PC-3 (cell line): ENCODE data around the gene PTCD1. TPM values are rescaled to one million over a fixed set of nuclear protein-coding genes. Genes with fewer than 3 reads are reported as not detected.
"Not testable (repeated sequence)": the region's sequence is repeated elsewhere in the genome, so short reads cannot be mapped to it uniquely, and the experiment has no call there.

ENCODE experiments used
- ATAC-seq: fragments of 200-7000 bp; cut with Tn5 transposase; 2 replicates; pipeline ENCODE4 v1.9.1; 2020; ENCODE audit warnings: mild to moderate bottlenecking, moderate library complexity
- BruUV-seq: library from RNA; stranded (reverse); fragments of 400-500 nt; replicated peaks from 2 replicates; lab custom pipeline; 2021; lab: Mats Ljungman, UMichigan
- CTCF ChIA-PET: fragments of 300-600 bp; sonication (Branson Sonifier 250); formaldehyde crosslinking; loops from one replicate; lab custom pipeline; 2022; ENCODE audit warnings: antibody characterized with exemption; lab: Charles Lee
- POLR2A ChIA-PET: fragments of 300-600 bp; sonication (Branson Sonifier 250); formaldehyde crosslinking; loops from one replicate; lab custom pipeline; 2022; ENCODE audit warnings: antibody characterized with exemption; ENCODE audit not compliant: unreplicated experiment; lab: Charles Lee
- DNase-seq: peaks from one replicate; pipeline ENCODE4 v3.0.0-alpha.2; 2015
- H2AFZ ChIP-seq: fragments of 300-600 bp; sonication (generic); 2 replicates; pipeline ENCODE4 v1.6.0; 2016; ENCODE audit warnings: antibody characterized with exemption, low read length
- H3F3A ChIP-seq: fragments of 300-600 bp; sonication (generic); one replicate; pipeline ENCODE4 v1.6.0; 2017; ENCODE audit warnings: antibody characterized with exemption, low read length, control low read depth, mild to moderate bottlenecking; ENCODE audit not compliant: unreplicated experiment
- H3K27ac ChIP-seq: fragments of 300-600 bp; sonication (generic); 2 replicates; pipeline ENCODE4 v1.5.1; 2016; ENCODE audit warnings: mild to moderate bottlenecking, low read length
- H3K27me3 ChIP-seq: fragments of 300-600 bp; sonication (generic); 2 replicates; pipeline ENCODE4 v1.6.1; 2016; ENCODE audit warnings: low read length, mixed read lengths
- H3K36me3 ChIP-seq: fragments of 300-600 bp; sonication (generic); 2 replicates; pipeline ENCODE4 v1.6.1; 2016; ENCODE audit warnings: low read depth, mixed run types, low read length, mixed read lengths
- H3K4me1 ChIP-seq: fragments of 300-600 bp; sonication (generic); 2 replicates; pipeline ENCODE4 v1.5.1; 2016; ENCODE audit warnings: low read length; ENCODE audit not compliant: insufficient read depth
- H3K4me2 ChIP-seq: fragments of 300-600 bp; sonication (generic); 2 replicates; pipeline ENCODE4 v1.6.0; 2016; ENCODE audit warnings: low read length
- H3K4me3 ChIP-seq: fragments of 300-600 bp; sonication (generic); 2 replicates; pipeline ENCODE4 v1.5.1; 2016; ENCODE audit warnings: mild to moderate bottlenecking, low read length, mixed read lengths
- H3K79me2 ChIP-seq: fragments of 300-600 bp; sonication (generic); 2 replicates; pipeline ENCODE4 v1.6.1; 2017; ENCODE audit warnings: low read length, mixed read lengths
- H3K9ac ChIP-seq: fragments of 300-600 bp; sonication (generic); 2 replicates; pipeline ENCODE4 v1.6.0; 2016; ENCODE audit warnings: mild to moderate bottlenecking, low read length
- H3K9me2 ChIP-seq: fragments of 300-600 bp; sonication (generic); replicated peaks from 2 replicates; pipeline ENCODE4 v1.6.1; 2016; ENCODE audit warnings: mixed run types, low read length, mixed read lengths
- H3K9me3 ChIP-seq: fragments of 300-600 bp; sonication (generic); 2 replicates; pipeline ENCODE4 v1.6.1; 2016; ENCODE audit warnings: low read length, mixed read lengths
- H4K20me1 ChIP-seq: fragments of 300-600 bp; sonication (generic); 2 replicates; pipeline ENCODE4 v1.6.1; 2016; ENCODE audit warnings: low read length, mixed read lengths
- CTCF ChIP-seq: fragments of 300-600 bp; sonication (generic); conservative IDR thresholded peaks from 2 replicates; pipeline ENCODE4 v1.5.1; 2017; ENCODE audit warnings: antibody characterized with exemption, low read depth, mild to moderate bottlenecking, low read length
- EZH2 ChIP-seq: fragments of 300-600 bp; sonication (generic); IDR thresholded peaks from one replicate; pipeline ENCODE4 v1.6.1; 2017; ENCODE audit warnings: antibody characterized with exemption, mild to moderate bottlenecking, low read length; ENCODE audit not compliant: unreplicated experiment
- EZH2phosphoT487 ChIP-seq: fragments of 300-600 bp; sonication (generic); IDR thresholded peaks from 2 replicates; pipeline ENCODE4 v1.6.1; 2018; ENCODE audit warnings: mild to moderate bottlenecking, antibody characterized with exemption, low read length, borderline replicate concordance
- intact Hi-C: fragments of 100-400 bp; cut with micrococcal nuclease; formaldehyde crosslinking; loops from 2 replicates; pipeline ENCODE4 v1.9.0; 2023
- total RNA-seq: library from RNA; depleted of rRNA; stranded (reverse); fragments of >200 nt; gene quantifications from 2 replicates; pipeline ENCODE4 v1.2.3, GENCODE V29; 2014

Gene PTCD1
- total RNA-seq, 1 experiment from 2014 or later = 10.4 TPM

DNA sequence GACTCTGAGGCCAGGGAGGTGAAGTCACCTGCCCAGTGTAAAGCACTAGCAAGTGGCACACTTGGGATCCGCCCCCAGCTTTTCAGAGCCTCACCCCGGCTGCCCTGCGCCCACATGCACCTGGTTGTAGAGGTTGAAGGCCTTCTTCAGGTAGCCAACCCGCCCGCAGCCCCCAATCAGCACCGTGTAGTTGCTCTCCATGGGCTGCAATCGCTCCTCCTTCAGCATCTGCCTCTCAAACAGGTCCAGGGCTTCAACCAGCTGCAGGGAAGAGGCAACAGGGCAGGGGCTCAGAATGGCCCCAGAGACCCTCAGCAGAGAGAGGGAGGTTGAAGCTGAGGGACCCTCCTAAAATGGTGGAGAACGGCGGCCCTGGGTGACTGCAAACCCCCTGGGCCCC is 5.4 kb downstream of the PTCD1 start:
- H3K9me3 ChIP-seq = no peaks in the 10 kb centered on the region
- H3K4me1 ChIP-seq = peaks cover 6% of the 10 kb centered on the region
- no peak overlapping the region for H3K4me3 ChIP-seq
- intact Hi-C loops = no loop called here
- TF ChIP-seq EZH2phosphoT487 (no peak), EZH2 (no peak), CTCF (no peak)
- H2AFZ ChIP-seq = no peak overlapping the region
- no peak overlapping the region for H3K9ac ChIP-seq
- peaks cover 18% of the 10 kb centered on the region for H3K79me2 ChIP-seq
- H3K27me3 ChIP-seq = no peaks in the 10 kb centered on the region
- peaks cover 4% of the 10 kb centered on the region for H3K36me3 ChIP-seq
- H3K4me2 ChIP-seq = no peak overlapping the region
- ChIA-PET CTCF (no interaction called here), POLR2A (interaction anchor here (0.6 kb wide), 1 partner anchor 39 kb away, joined by 19 read pairs; no protein-coding TSS in a partner anchor)
- ATAC-seq = no peak
- H3K27ac ChIP-seq = no peak overlapping the region
- no peaks in the 10 kb centered on the region for H3K9me2 ChIP-seq
- no peaks in the 10 kb centered on the region for H3F3A ChIP-seq
- BruUV-seq = no TSS peak
- no peak for DNase-seq
- no peaks in the 10 kb centered on the region for H4K20me1 ChIP-seq

DNA sequence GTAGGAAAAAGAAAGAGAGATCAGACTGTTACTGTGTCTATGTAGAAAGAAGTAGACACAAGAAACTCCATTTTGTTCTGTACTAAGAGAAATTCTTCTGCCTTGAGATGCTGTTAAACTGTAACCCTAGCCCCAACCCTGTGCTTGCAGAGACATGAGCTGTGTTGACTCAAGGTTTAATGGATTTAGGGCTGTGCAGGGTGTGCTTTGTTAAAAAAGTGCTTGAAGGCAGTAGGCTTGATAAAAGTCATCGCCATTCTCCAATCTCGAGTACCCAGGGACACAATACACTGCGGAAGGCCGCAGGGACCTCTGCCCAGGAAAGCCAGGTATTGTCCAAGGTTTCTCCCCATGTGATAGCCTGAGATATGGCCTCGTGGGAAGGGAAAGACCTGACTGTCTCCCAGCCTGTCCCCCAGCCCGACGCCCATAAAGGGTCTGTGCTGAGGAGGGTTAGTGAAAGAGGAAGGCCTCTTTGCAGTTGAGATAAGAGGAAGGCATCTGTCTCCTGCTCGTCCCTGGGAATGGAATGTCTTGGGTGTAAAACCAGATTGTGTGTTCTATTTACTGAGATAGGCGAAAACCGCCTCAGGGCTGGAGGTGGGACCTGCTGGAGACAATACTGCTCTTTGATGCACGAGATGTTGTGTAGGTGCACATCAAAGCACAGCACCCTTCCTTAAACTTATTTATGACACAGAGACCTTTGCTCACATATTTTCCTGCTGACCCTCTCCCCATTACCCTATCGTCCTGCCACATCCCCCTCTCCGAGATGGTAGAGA is 6.7 kb downstream of the PTCD1 start:
- H3K9me2 ChIP-seq, H4K20me1 ChIP-seq, H3K4me2 ChIP-seq, H3K27ac ChIP-seq, H3K36me3 ChIP-seq, H3K79me2 ChIP-seq, CTCF ChIA-PET, H3K27me3 ChIP-seq, ATAC-seq, H3K9ac ChIP-seq, H3K4me3 ChIP-seq, H3K9me3 ChIP-seq, H3F3A ChIP-seq, H2AFZ ChIP-seq, H3K4me1 ChIP-seq, DNase-seq, intact Hi-C loops, BruUV-seq, POLR2A ChIA-PET: not testable (repeated sequence)

DNA sequence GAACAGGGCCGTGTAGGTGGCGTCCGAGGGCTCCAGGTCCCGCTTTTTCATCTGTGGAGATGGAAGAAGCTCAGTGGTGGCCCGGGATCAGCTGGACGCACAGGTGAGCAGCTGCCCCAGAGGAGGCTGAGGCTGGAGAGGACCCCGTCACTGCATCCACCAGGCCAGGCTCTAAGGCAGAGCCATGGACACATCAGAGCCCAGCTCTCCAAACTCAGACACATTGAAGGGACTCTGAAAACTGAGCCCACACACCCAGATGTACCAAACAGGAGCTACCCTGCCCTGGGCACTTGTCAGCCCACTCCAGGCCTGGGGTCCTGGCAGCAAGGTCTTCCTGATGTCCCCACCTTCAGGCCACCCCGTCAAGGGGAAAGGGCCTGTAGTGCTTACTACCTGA is 8.8 kb downstream of the PTCD1 start:
- H2AFZ ChIP-seq = no peak overlapping the region
- no peak overlapping the region for H3K4me2 ChIP-seq
- ChIA-PET CTCF (no interaction called here), POLR2A (no interaction called here)
- no peaks in the 10 kb centered on the region for H3K9me2 ChIP-seq
- no peaks in the 10 kb centered on the region for H3K9me3 ChIP-seq
- H3K79me2 ChIP-seq = no peaks in the 10 kb centered on the region
- no peak overlapping the region for H3K9ac ChIP-seq
- H4K20me1 ChIP-seq = no peaks in the 10 kb centered on the region
- intact Hi-C loops = no loop called here
- ATAC-seq (no peak), DNase-seq (no peak)
- no peak for TF ChIP-seq CTCF
- no peak for TF ChIP-seq EZH2
- TF ChIP-seq EZH2phosphoT487 = no peak
- H3K4me1 ChIP-seq = no peaks in the 10 kb centered on the region
- H3K27me3 ChIP-seq = no peaks in the 10 kb centered on the region
- no peak overlapping the region for H3K27ac ChIP-seq
- no peaks in the 10 kb centered on the region for H3F3A ChIP-seq
- peaks cover 4% of the 10 kb centered on the region for H3K36me3 ChIP-seq
- no peak overlapping the region for H3K4me3 ChIP-seq
- BruUV-seq = no TSS peak
